Esophagus muscularis mucosa (tissue), 4 donors: Measurements from ENCODE around the gene RBP3. TPM values are rescaled to one million over a fixed set of nuclear protein-coding genes. Genes with fewer than 3 reads are reported as not detected.

Experiments
- DNase-seq: peaks from one replicate; pipeline ENCODE4 v3.0.0-alpha.2; 2017; ENCODE audit errors: extremely low spot score
- H3K27ac ChIP-seq, 4 donors: fragments of 200-600 bp; sonication (generic); replicated peaks in 1 of 4; 1 replicate in 3 of 4; 2 replicates in 1 of 4; pipeline ENCODE4 v1.5.1; 2016 to 2019; ENCODE audit warnings: mild to moderate bottlenecking in 1 of 4
- H3K27me3 ChIP-seq, 4 donors: fragments of 200-600 bp; sonication (generic); one replicate each; pipeline versions ENCODE4 v1.5.1 to v1.6.0; 2016 to 2019
- H3K36me3 ChIP-seq, 4 donors: fragments of 200-600 bp; sonication (generic); one replicate each; pipeline ENCODE4 v1.5.1; 2016 to 2019
- H3K4me1 ChIP-seq, 4 donors: fragments of 200-600 bp; sonication (generic); one replicate each; pipeline ENCODE4 v1.5.1; 2016 to 2019
- H3K4me3 ChIP-seq, 4 donors: fragments of 200-600 bp; sonication (generic); 1 replicate in 2 of 4; 2 replicates in 2 of 4; pipeline ENCODE4 v1.5.1; 2016 to 2019; ENCODE audit warnings: mild to moderate bottlenecking in 4 of 4, moderate library complexity in 1 of 4
- H3K9me3 ChIP-seq, 4 donors: fragments of 200-600 bp; sonication (generic); 1 replicate in 3 of 4; 2 replicates in 1 of 4; pipeline ENCODE4 v1.5.1; 2016 to 2019
- EP300 ChIP-seq: sonication (generic); formaldehyde crosslinking; IDR thresholded peaks from one replicate; pipeline ENCODE4 v1.6.1; 2017; ENCODE audit warnings: antibody characterized with exemption
- POLR2A ChIP-seq: fragments of 450-650 bp; IDR thresholded peaks from one replicate; pipeline ENCODE4 v1.6.1; 2017; ENCODE audit warnings: antibody characterized with exemption, moderate library complexity, mild to moderate bottlenecking, low read depth
- POLR2AphosphoS5 ChIP-seq, 2 donors: sonication (generic); formaldehyde crosslinking; IDR thresholded peaks; one replicate each; pipeline ENCODE4 v1.6.1; 2017; ENCODE audit warnings: antibody characterized with exemption in 2 of 2
- WGBS: methylation state at CpG from one replicate; pipeline ENCODE4 v1.1.5; 2018; 5-methylcytosine and 5-hydroxymethylcytosine counted together
- intact Hi-C: fragments of 100-400 bp; cut with DNase I; formaldehyde crosslinking; loops from one replicate; pipeline ENCODE4 v1.15.1; 2023
- total RNA-seq, 4 donors: library from RNA; depleted of rRNA; stranded (reverse); fragments of >200 nt; gene quantifications; one replicate each; pipeline versions ENCODE4 v1.1.0 to v1.2.1, GENCODE V29; 2016
- TF ChIP-seq, protein P1 (sequence below), 3 experiments: fragments of 200-600 bp in 2 of 3; fragments of 450-650 bp in 1 of 3; sonication (generic) in 2 of 3; IDR thresholded peaks; one replicate each; pipeline ENCODE4 v1.5.1; 2017 to 2019; ENCODE audit warnings: antibody characterized with exemption in 3 of 3, mild to moderate bottlenecking in 2 of 3, moderate library complexity in 1 of 3

Gene RBP3
- total RNA-seq, 4 donors from 2014 or later: under 0.01 to 0.06 TPM; not detected in 2

DNA sequence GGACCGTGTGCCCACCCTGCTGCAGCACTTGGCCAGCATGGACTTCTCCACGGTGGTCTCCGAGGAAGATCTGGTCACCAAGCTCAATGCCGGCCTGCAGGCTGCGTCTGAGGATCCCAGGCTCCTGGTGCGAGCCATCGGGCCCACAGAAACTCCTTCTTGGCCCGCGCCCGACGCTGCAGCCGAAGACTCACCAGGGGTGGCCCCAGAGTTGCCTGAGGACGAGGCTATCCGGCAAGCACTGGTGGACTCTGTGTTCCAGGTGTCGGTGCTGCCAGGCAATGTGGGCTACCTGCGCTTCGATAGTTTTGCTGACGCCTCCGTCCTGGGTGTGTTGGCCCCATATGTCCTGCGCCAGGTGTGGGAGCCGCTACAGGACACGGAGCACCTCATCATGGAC is 1.4 kb downstream of the RBP3 start:
- WGBS: 95% methylated on average over 18 of the region's 22 CpGs

GRCh38 chr10:47349941-47350371 is 1.8 kb downstream of the RBP3 start:
- TF ChIP-seq, protein P1, sequence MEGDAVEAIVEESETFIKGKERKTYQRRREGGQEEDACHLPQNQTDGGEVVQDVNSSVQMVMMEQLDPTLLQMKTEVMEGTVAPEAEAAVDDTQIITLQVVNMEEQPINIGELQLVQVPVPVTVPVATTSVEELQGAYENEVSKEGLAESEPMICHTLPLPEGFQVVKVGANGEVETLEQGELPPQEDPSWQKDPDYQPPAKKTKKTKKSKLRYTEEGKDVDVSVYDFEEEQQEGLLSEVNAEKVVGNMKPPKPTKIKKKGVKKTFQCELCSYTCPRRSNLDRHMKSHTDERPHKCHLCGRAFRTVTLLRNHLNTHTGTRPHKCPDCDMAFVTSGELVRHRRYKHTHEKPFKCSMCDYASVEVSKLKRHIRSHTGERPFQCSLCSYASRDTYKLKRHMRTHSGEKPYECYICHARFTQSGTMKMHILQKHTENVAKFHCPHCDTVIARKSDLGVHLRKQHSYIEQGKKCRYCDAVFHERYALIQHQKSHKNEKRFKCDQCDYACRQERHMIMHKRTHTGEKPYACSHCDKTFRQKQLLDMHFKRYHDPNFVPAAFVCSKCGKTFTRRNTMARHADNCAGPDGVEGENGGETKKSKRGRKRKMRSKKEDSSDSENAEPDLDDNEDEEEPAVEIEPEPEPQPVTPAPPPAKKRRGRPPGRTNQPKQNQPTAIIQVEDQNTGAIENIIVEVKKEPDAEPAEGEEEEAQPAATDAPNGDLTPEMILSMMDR (IDR thresholded peaks at IDR 0.05): no peak
- TF ChIP-seq EP300 (no peak), POLR2AphosphoS5 (IDR thresholded peaks at IDR 0.05) (no peak), POLR2A (no peak)
- 96% methylated on average over 14 of the region's 31 CpGs for WGBS
- Histone ChIP-seq H3K27me3 (no peaks in the 10 kb centered on the region), H3K27ac (no peak overlapping the region), H3K4me1 (no peaks in the 10 kb centered on the region), H3K9me3 (no peaks in the 10 kb centered on the region), H3K4me3 (no peak overlapping the region), H3K36me3 (no peaks in the 10 kb centered on the region)
- DNase-seq: no peak
- intact Hi-C loops: no loop called here

More for the DNA sequence above, 1.4 kb downstream of the RBP3 start:
- Histone ChIP-seq H3K4me1 (no peaks in the 10 kb centered on the region), H3K9me3 (no peaks in the 10 kb centered on the region), H3K36me3 (no peaks in the 10 kb centered on the region), H3K27ac (no peak overlapping the region), H3K27me3 (no peaks in the 10 kb centered on the region), H3K4me3 (no peak overlapping the region)
- intact Hi-C loops: no loop called here
- TF ChIP-seq POLR2A (no peak), POLR2AphosphoS5 (IDR thresholded peaks at IDR 0.05) (no peak)
- no peak for DNase-seq

DNA sequence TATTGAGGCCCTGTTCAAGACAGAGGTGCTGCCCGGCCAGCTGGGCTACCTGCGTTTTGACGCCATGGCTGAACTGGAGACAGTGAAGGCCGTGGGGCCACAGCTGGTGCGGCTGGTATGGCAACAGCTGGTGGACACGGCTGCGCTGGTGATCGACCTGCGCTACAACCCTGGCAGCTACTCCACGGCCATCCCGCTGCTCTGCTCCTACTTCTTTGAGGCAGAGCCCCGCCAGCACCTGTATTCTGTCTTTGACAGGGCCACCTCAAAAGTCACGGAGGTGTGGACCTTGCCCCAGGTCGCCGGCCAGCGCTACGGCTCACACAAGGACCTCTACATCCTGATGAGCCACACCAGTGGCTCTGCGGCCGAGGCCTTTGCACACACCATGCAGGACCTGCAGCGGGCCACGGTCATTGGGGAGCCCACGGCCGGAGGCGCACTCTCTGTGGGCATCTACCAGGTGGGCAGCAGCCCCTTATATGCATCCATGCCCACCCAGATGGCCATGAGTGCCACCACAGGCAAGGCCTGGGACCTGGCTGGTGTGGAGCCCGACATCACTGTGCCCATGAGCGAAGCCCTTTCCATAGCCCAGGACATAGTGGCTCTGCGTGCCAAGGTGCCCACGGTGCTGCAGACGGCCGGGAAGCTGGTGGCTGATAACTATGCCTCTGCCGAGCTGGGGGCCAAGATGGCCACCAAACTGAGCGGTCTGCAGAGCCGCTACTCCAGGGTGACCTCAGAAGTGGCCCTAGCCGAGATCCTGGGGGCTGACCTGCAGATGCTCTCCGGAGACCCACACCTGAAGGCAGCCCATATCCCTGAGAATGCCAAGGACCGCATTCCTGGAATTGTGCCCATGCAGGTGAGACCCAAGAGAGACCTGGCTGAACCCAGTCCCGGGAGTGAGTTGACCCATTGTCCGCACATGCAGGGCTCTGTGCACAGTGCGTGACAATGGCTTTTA is 2.8 kb downstream of the RBP3 start:
- no peaks in the 10 kb centered on the region for H3K9me3 ChIP-seq
- intact Hi-C loops: no loop called here
- WGBS: 90% methylated on average over 20 of the region's 39 CpGs
- no peak overlapping the region for H3K4me3 ChIP-seq
- H3K4me1 ChIP-seq: no peaks in the 10 kb centered on the region
- no peak overlapping the region for H3K27ac ChIP-seq
- no peaks in the 10 kb centered on the region for H3K36me3 ChIP-seq
- H3K27me3 ChIP-seq: no peaks in the 10 kb centered on the region
- no peak for TF ChIP-seq POLR2AphosphoS5 (IDR thresholded peaks at IDR 0.05)
- no peak for TF ChIP-seq EP300
- no peak for TF ChIP-seq POLR2A
- no peak for DNase-seq

DNA sequence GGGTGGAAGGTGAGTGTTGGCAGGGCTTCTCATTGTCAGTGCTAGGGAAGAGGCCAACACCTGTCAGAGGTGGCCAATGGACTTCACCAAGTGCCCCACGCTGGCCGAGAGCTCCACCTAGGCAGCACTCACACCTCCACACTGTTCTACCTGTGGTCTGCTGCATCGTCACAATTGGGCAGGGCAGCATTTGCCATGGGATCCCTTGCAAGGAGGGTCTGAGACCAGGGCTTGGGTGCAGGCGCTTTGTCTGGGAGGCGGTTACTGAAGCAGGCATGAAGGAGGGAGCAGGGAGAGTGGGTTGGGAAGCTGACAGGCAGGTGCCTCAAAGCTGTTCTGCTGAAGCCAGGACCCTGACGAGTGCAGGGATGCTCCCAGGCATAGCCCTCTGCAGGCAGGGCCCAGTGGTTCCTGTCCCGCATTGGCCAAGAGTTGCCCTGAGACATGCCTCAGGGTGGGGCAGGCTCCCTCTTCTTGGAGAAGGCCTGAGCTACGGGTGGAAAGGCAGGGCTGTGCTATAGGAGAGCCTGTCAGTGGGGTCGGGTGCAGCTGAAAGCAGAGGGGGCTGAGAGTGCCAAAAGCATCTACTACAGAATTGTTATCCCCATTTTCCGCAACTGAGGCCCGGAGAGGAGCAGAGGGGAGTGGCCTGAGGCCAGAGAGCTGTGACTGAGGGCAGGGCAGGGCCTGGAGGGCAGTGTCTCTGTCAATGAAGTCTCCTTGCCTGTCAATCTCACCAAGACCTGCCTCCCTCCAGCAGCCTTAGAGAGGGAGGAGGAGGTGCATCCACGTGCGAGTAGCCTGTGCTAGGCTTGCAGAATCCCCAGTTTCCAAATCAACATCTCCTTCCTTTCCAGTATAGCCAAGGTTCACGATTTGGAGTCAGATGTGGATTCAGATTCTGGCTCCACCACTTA is 4.0 kb downstream of the RBP3 start:
- DNase-seq: no peak
- no peak overlapping the region for H3K4me3 ChIP-seq
- H3K36me3 ChIP-seq: no peaks in the 10 kb centered on the region
- WGBS: 91% methylated on average over 10 of the region's 14 CpGs
- TF ChIP-seq EP300 (no peak), POLR2A (no peak), POLR2AphosphoS5 (IDR thresholded peaks at IDR 0.05) (no peak)
- TF ChIP-seq, protein P1 (IDR thresholded peaks at IDR 0.05): no peak
- no peak overlapping the region for H3K27ac ChIP-seq
- H3K9me3 ChIP-seq: no peaks in the 10 kb centered on the region
- intact Hi-C loops: no loop called here
- H3K27me3 ChIP-seq: no peaks in the 10 kb centered on the region
- H3K4me1 ChIP-seq: no peaks in the 10 kb centered on the region

- Histone ChIP-seq H3K4me1 (no peaks in the 10 kb centered on the region), H3K27me3 (no peaks in the 10 kb centered on the region), H3K36me3 (no peaks in the 10 kb centered on the region), H3K4me3 (no peak overlapping the region), H3K27ac (no peak overlapping the region), H3K9me3 (no peaks in the 10 kb centered on the region)
- DNase-seq: no peak
- WGBS: 94% methylated on average over 5 of the region's 6 CpGs
- intact Hi-C loops: no loop called here
- TF ChIP-seq, protein P1 (IDR thresholded peaks at IDR 0.05): no peak
- TF ChIP-seq EP300: no peak
- TF ChIP-seq POLR2A: no peak
- TF ChIP-seq POLR2AphosphoS5 (IDR thresholded peaks at IDR 0.05): no peak
Measured at GRCh38 chr10:47353351-47353750, 5.2 kb downstream of the RBP3 start.
